Suprapubic skin (tissue), 3 donors: ENCODE results near the gene AP3B1.

Experiments
- CTCF ChIP-seq, 2 donors: fragments of 200-600 bp in 1 of 2; fragments of 450-650 bp in 1 of 2; sonication (generic) in 1 of 2; IDR thresholded peaks; one replicate each; pipeline ENCODE4 v1.5.1; 2016 to 2019; ENCODE audit warnings: antibody characterized with exemption in 2 of 2, mild to moderate bottlenecking in 1 of 2, moderate library complexity in 1 of 2
- POLR2A ChIP-seq, 2 donors: fragments of 450-650 bp; IDR thresholded peaks; one replicate each; pipeline ENCODE4 v1.6.1; 2017; ENCODE audit warnings: antibody characterized with exemption in 2 of 2, mild to moderate bottlenecking in 2 of 2, moderate library complexity in 2 of 2

- TF ChIP-seq CTCF (IDR thresholded peaks at IDR 0.05), result no peak
- no peak for TF ChIP-seq POLR2A (IDR thresholded peaks at IDR 0.05)
Observed at GRCh38 chr5:78077369-78078068, 217.0 kb downstream of the AP3B1 start.
